KMS-11 (cell line): ENCODE measurements around the gene NRN1.

Source experiments
- H2AFZ ChIP-seq: fragments of 200-600 bp; sonication (generic); 2 replicates; pipeline ENCODE4 v1.6.1; 2016; ENCODE audit warnings: antibody characterized with exemption, mixed run types, low read depth
- H3K27ac ChIP-seq: fragments of 200-600 bp; sonication (generic); 2 replicates; pipeline ENCODE4 v1.6.1; 2016; ENCODE audit warnings: mild to moderate bottlenecking, mixed run types
- H3K27me3 ChIP-seq: fragments of 200-600 bp; sonication (generic); 2 replicates; pipeline ENCODE4 v1.6.1; 2017; ENCODE audit warnings: mild to moderate bottlenecking, low read depth, mixed run types, moderate library complexity; ENCODE audit not compliant: insufficient read depth
- H3K36me3 ChIP-seq: fragments of 200-600 bp; sonication (generic); 2 replicates; pipeline ENCODE4 v1.6.1; 2017; ENCODE audit warnings: mild to moderate bottlenecking, mixed run types; ENCODE audit not compliant: insufficient read depth
- H3K4me1 ChIP-seq: fragments of 200-600 bp; sonication (generic); 2 replicates; pipeline ENCODE4 v1.6.1; 2016; ENCODE audit warnings: mild to moderate bottlenecking, low read depth, mixed run types; ENCODE audit not compliant: poor library complexity, severe bottlenecking
- H3K4me2 ChIP-seq: fragments of 200-600 bp; sonication (generic); 2 replicates; pipeline ENCODE4 v1.7.0; 2016; ENCODE audit warnings: mild to moderate bottlenecking, mixed run types
- H3K4me3 ChIP-seq: fragments of 200-600 bp; sonication (generic); IDR thresholded peaks from 2 replicates; pipeline ENCODE4 v1.6.1; 2017; ENCODE audit warnings: low read depth, low read length, mixed read lengths; ENCODE audit not compliant: insufficient read depth
- H3K79me2 ChIP-seq: fragments of 200-600 bp; sonication (generic); 2 replicates; pipeline ENCODE4 v1.6.1; 2016; ENCODE audit warnings: low read depth, mixed run types; ENCODE audit not compliant: insufficient read depth
- H3K9ac ChIP-seq: fragments of 200-600 bp; sonication (generic); 2 replicates; pipeline ENCODE4 v1.6.1; 2016; ENCODE audit warnings: mild to moderate bottlenecking, mixed run types
- H4K20me1 ChIP-seq: fragments of 200-600 bp; sonication (generic); 2 replicates; pipeline ENCODE4 v1.6.1; 2016; ENCODE audit warnings: mild to moderate bottlenecking, mixed run types; ENCODE audit not compliant: insufficient read depth
- CTCF ChIP-seq: fragments of 200-600 bp; sonication (generic); conservative IDR thresholded peaks from 2 replicates; pipeline ENCODE4 v1.6.1; 2017; ENCODE audit warnings: low read depth, mild to moderate bottlenecking, antibody characterized with exemption, low read length, moderate library complexity, mixed read lengths

Gene NRN1

GRCh38 chr6:6007366-6008088 lies 802 bp upstream of the NRN1 start:
- no peak overlapping the region for H3K4me3 ChIP-seq
- peak overlapping the region; percentile 99 for H3K4me2 ChIP-seq
- H3K9ac ChIP-seq, result peak overlapping the region; percentile 76; the same call in 1 of the 2 replicates
- peak; percentile 56 for TF ChIP-seq CTCF
- no peaks in the 10 kb centered on the region for H4K20me1 ChIP-seq
- H3K36me3 ChIP-seq, result no peaks in the 10 kb centered on the region
- H3K79me2 ChIP-seq, result no peaks in the 10 kb centered on the region
- H3K4me1 ChIP-seq, result peaks cover 17% of the 10 kb centered on the region
- peak overlapping the region; percentile 95 for H2AFZ ChIP-seq
- H3K27me3 ChIP-seq, result peaks cover 27% of the 10 kb centered on the region
- peak overlapping the region; percentile 25; the same call in 1 of the 2 replicates for H3K27ac ChIP-seq

GRCh38 chr6:6006006-6006427 lies 708 bp downstream of the NRN1 start:
- Histone ChIP-seq H3K36me3 (no peaks in the 10 kb centered on the region), H2AFZ (peak overlapping the region; percentile 95; the same call in 1 of the 2 replicates), H3K4me3 (no peak overlapping the region), H3K27me3 (peaks cover 27% of the 10 kb centered on the region), H4K20me1 (no peaks in the 10 kb centered on the region), H3K4me1 (peaks cover 17% of the 10 kb centered on the region), H3K27ac (no peak overlapping the region), H3K79me2 (no peaks in the 10 kb centered on the region), H3K4me2 (peak overlapping the region; percentile 99), H3K9ac (no peak overlapping the region)
- no peak for TF ChIP-seq CTCF

GRCh38 chr6:6005051-6006005 lies 1.4 kb downstream of the NRN1 start:
- Histone ChIP-seq H3K27ac (no peak overlapping the region), H3K4me2 (peak overlapping the region; percentile 99), H3K36me3 (no peaks in the 10 kb centered on the region), H3K4me1 (peaks cover 17% of the 10 kb centered on the region), H3K4me3 (no peak overlapping the region), H3K9ac (no peak overlapping the region), H3K79me2 (no peaks in the 10 kb centered on the region), H4K20me1 (no peaks in the 10 kb centered on the region), H3K27me3 (peaks cover 27% of the 10 kb centered on the region), H2AFZ (no peak overlapping the region)
- TF ChIP-seq CTCF, result no peak

GRCh38 chr6:6004390-6004995 lies 2.2 kb downstream of the NRN1 start:
- Histone ChIP-seq H3K4me3 (no peak overlapping the region), H4K20me1 (no peaks in the 10 kb centered on the region), H2AFZ (no peak overlapping the region), H3K9ac (no peak overlapping the region), H3K4me1 (peaks cover 17% of the 10 kb centered on the region), H3K79me2 (no peaks in the 10 kb centered on the region), H3K27me3 (peaks cover 27% of the 10 kb centered on the region), H3K27ac (no peak overlapping the region), H3K4me2 (no peak overlapping the region), H3K36me3 (no peaks in the 10 kb centered on the region)
- TF ChIP-seq CTCF, result no peak
